ENCODE results near the gene DAPK1.

DNA sequence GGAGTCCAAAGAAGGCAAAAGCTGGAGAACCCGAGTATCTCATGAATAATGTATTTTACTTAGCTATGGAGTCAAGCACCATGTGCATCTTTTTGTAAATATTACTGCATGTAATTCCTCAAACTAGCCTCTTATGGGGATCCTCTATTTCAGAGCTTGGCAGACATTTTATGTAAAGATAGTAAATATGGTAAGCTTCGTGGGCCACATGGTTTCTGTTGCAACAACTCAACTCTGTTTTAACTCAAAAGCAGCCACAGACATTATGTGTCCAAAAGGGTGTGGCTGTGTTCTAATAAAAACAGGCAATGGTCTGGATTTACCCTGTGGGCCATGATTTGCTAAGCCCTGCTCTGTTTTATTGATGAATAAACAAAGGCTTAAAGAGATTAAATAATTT, 17.3 kb downstream of the DAPK1 start:
- TF ChIP-seq, protein P1, sequence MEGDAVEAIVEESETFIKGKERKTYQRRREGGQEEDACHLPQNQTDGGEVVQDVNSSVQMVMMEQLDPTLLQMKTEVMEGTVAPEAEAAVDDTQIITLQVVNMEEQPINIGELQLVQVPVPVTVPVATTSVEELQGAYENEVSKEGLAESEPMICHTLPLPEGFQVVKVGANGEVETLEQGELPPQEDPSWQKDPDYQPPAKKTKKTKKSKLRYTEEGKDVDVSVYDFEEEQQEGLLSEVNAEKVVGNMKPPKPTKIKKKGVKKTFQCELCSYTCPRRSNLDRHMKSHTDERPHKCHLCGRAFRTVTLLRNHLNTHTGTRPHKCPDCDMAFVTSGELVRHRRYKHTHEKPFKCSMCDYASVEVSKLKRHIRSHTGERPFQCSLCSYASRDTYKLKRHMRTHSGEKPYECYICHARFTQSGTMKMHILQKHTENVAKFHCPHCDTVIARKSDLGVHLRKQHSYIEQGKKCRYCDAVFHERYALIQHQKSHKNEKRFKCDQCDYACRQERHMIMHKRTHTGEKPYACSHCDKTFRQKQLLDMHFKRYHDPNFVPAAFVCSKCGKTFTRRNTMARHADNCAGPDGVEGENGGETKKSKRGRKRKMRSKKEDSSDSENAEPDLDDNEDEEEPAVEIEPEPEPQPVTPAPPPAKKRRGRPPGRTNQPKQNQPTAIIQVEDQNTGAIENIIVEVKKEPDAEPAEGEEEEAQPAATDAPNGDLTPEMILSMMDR (IDR thresholded peaks at IDR 0.05; ENCODE audit: poor library complexity, severe bottlenecking) = no peak
- TF ChIP-seq SMC3 (conservative IDR thresholded peaks at IDR 0.05; ENCODE audit: poor library complexity) (no peak), POLR2AphosphoS5 (IDR thresholded peaks at IDR 0.05) (no peak), MXI1 (conservative IDR thresholded peaks at IDR 0.05; ENCODE audit: poor library complexity, severe bottlenecking) (no peak), EP300 (conservative IDR thresholded peaks at IDR 0.05; ENCODE audit: poor library complexity, severe bottlenecking) (no peak), EZH2 (IDR thresholded peaks at IDR 0.05; ENCODE audit: borderline replicate concordance, insufficient read depth, low read length, poor library complexity, severe bottlenecking) (no peak), REST (IDR thresholded peaks at IDR 0.05; ENCODE audit: borderline replicate concordance) (no peak), TAF1 (IDR thresholded peaks at IDR 0.05; ENCODE audit: low read depth) (no peak)
